Neural progenitor cell (in vitro differentiated cells): ENCODE measurements around the gene COG8. TPM values are rescaled to one million over a fixed set of nuclear protein-coding genes. Genes with fewer than 3 reads are reported as not detected.

ENCODE experiments used
- DNase-seq: peaks from one replicate; pipeline ENCODE4 v3.0.0-alpha.2; 2016; ENCODE audit warnings: low spot score
- H2AFZ ChIP-seq: fragments of 200-600 bp; sonication (generic); replicated peaks from 2 replicates; pipeline ENCODE4 v1.6.1; 2016; ENCODE audit warnings: antibody characterized with exemption
- H3F3A ChIP-seq: fragments of 200-600 bp; sonication (generic); 2 replicates; pipeline ENCODE4 v1.6.1; 2016; ENCODE audit warnings: antibody characterized with exemption, low read depth
- H3K27ac ChIP-seq: fragments of 200-600 bp; sonication (generic); 2 replicates; pipeline ENCODE4 v1.5.1; 2016; ENCODE audit warnings: mild to moderate bottlenecking
- H3K27me3 ChIP-seq: fragments of 200-600 bp; sonication (generic); 2 replicates; pipeline ENCODE4 v1.6.1; 2016; ENCODE audit warnings: mild to moderate bottlenecking, moderate library complexity
- H3K36me3 ChIP-seq: fragments of 200-600 bp; sonication (generic); 2 replicates; pipeline ENCODE4 v1.5.1; 2016
- H3K4me1 ChIP-seq: fragments of 200-600 bp; sonication (generic); 2 replicates; pipeline ENCODE4 v1.6.1; 2016; ENCODE audit warnings: mixed run types
- H3K4me2 ChIP-seq: fragments of 200-600 bp; sonication (generic); 2 replicates; pipeline ENCODE4 v1.6.1; 2016
- H3K4me3 ChIP-seq: fragments of 200-600 bp; sonication (generic); 2 replicates; pipeline ENCODE4 v1.5.1; 2016
- H3K79me2 ChIP-seq: fragments of 200-600 bp; sonication (generic); 2 replicates; pipeline ENCODE4 v1.6.1; 2016; ENCODE audit warnings: low read depth
- H3K9ac ChIP-seq: fragments of 200-600 bp; sonication (generic); 2 replicates; pipeline ENCODE4 v1.6.1; 2016
- H3K9me3 ChIP-seq: fragments of 200-600 bp; sonication (generic); 2 replicates; pipeline ENCODE4 v1.5.1; 2016; ENCODE audit warnings: low read depth
- H4K20me1 ChIP-seq: fragments of 200-600 bp; sonication (generic); 2 replicates; pipeline ENCODE4 v1.6.1; 2016; ENCODE audit warnings: low read depth
- H3K27ac Mint-ChIP-seq: 3 replicates; pipeline ENCODE4 v1.8.0; 2021; ENCODE audit warnings: mixed read lengths
- H3K27me3 Mint-ChIP-seq: 2 replicates; pipeline ENCODE4 v1.8.0; 2022; ENCODE audit warnings: low read depth, mild to moderate bottlenecking, inconsistent platforms, moderate library complexity, mixed read lengths; ENCODE audit not compliant: insufficient read depth
- H3K36me3 Mint-ChIP-seq: 3 replicates; pipeline ENCODE4 v1.8.0; 2021; ENCODE audit warnings: mixed read lengths
- H3K4me1 Mint-ChIP-seq: 3 replicates; pipeline ENCODE4 v1.8.0; 2021; ENCODE audit warnings: mixed read lengths
- H3K4me3 Mint-ChIP-seq: 3 replicates; pipeline ENCODE4 v1.8.0; 2021; ENCODE audit warnings: mild to moderate bottlenecking, moderate library complexity, mixed read lengths
- H3K9me3 Mint-ChIP-seq: 3 replicates; pipeline ENCODE4 v1.8.0; 2020; ENCODE audit warnings: mixed read lengths
- CTCF ChIP-seq: fragments of 200-600 bp; sonication (generic); IDR thresholded peaks from 2 replicates; pipeline ENCODE4 v1.5.1; 2017; ENCODE audit warnings: antibody characterized with exemption, mild to moderate bottlenecking
- EZH2 ChIP-seq: fragments of 200-600 bp; sonication (generic); IDR thresholded peaks from 2 replicates; pipeline ENCODE4 v1.6.1; 2017; ENCODE audit warnings: antibody characterized with exemption, mild to moderate bottlenecking, moderate library complexity
- EZH2phosphoT487 ChIP-seq: fragments of 200-600 bp; sonication (generic); IDR thresholded peaks from 2 replicates; pipeline ENCODE4 v1.6.1; 2017; ENCODE audit warnings: antibody characterized with exemption
- total RNA-seq: library from RNA; depleted of rRNA; stranded (reverse); fragments of >200 nt; gene quantifications from 2 replicates; pipeline ENCODE4 v1.2.3, GENCODE V29; 2015; ENCODE audit warnings: low replicate concordance

COG8 gene
- total RNA-seq, result 30.3 and 72.4 TPM in 2 replicates

- H3K4me1 Mint-ChIP-seq, result peaks cover 29% of the 10 kb centered on the region
- peaks cover 63% of the 10 kb centered on the region for H3K79me2 ChIP-seq
- H3K9ac ChIP-seq, result peak within 1 kb of the TSS; percentile 88
- H3K9me3 ChIP-seq, result no peaks in the 10 kb centered on the region
- H3K9me3 Mint-ChIP-seq, result no peaks in the 10 kb centered on the region
- DNase-seq, result peak; percentile 98
- H2AFZ ChIP-seq, result peak within 1 kb of the TSS; percentile 59
- H3K4me1 ChIP-seq, result peaks cover 14% of the 10 kb centered on the region
- peaks cover 19% of the 10 kb centered on the region for H3K36me3 Mint-ChIP-seq
- peak within 1 kb of the TSS; percentile 92 for H3K4me3 ChIP-seq
- no peaks in the 10 kb centered on the region for H3K27me3 ChIP-seq
- H3K27me3 Mint-ChIP-seq, result peaks cover 2% of the 10 kb centered on the region
- TF ChIP-seq EZH2phosphoT487 (peak; percentile 34), EZH2 (no peak), CTCF (peak; percentile 83)
- H3K27ac Mint-ChIP-seq, result peak within 1 kb of the TSS; percentile 88
- peaks cover 14% of the 10 kb centered on the region for H3F3A ChIP-seq
- peak within 1 kb of the TSS; percentile 99 for H3K4me3 Mint-ChIP-seq
- H3K27ac ChIP-seq, result peak within 1 kb of the TSS; percentile 70
- no peaks in the 10 kb centered on the region for H4K20me1 ChIP-seq
- peaks cover 10% of the 10 kb centered on the region for H3K36me3 ChIP-seq
- H3K4me2 ChIP-seq, result peak within 1 kb of the TSS; percentile 91
Observed at GRCh38 chr16:69339289-69340094, at the start of gene COG8, which contains the start of gene NIP7. TSS of gene COG8 (minus strand) at chr16:69339564. CDS start at chr16:69339552, 12 bp downstream. TSS of gene NIP7 (plus strand) at chr16:69339772. CDS start at chr16:69339830, 58 bp downstream.

GRCh38 chr16:69386596-69386995 lies 47.2 kb upstream of the COG8 start:
- no peaks in the 10 kb centered on the region for H3K36me3 ChIP-seq
- H3K27me3 ChIP-seq, result no peaks in the 10 kb centered on the region
- peaks cover 10% of the 10 kb centered on the region for H3K4me1 Mint-ChIP-seq
- H3K4me3 Mint-ChIP-seq, result peak overlapping the region; percentile 94
- H3K9ac ChIP-seq, result no peak overlapping the region
- peaks cover 6% of the 10 kb centered on the region for H3K4me1 ChIP-seq
- H3K27ac Mint-ChIP-seq, result no peak overlapping the region
- H3K4me2 ChIP-seq, result no peak overlapping the region
- no peak for DNase-seq
- peaks cover 14% of the 10 kb centered on the region for H4K20me1 ChIP-seq
- no peak overlapping the region for H3K4me3 ChIP-seq
- no peak overlapping the region for H3K27ac ChIP-seq
- H2AFZ ChIP-seq, result no peak overlapping the region
- peaks cover 2% of the 10 kb centered on the region for H3K27me3 Mint-ChIP-seq
- H3K9me3 ChIP-seq, result no peaks in the 10 kb centered on the region
- TF ChIP-seq CTCF (no peak), EZH2 (no peak), EZH2phosphoT487 (no peak)
- H3F3A ChIP-seq, result peaks cover 19% of the 10 kb centered on the region
- no peaks in the 10 kb centered on the region for H3K9me3 Mint-ChIP-seq
- H3K79me2 ChIP-seq, result peaks cover 42% of the 10 kb centered on the region
- H3K36me3 Mint-ChIP-seq, result peaks cover 12% of the 10 kb centered on the region

- peaks cover 3% of the 10 kb centered on the region for H3K27me3 Mint-ChIP-seq
- DNase-seq, result no peak
- peaks cover 12% of the 10 kb centered on the region for H3K36me3 Mint-ChIP-seq
- peak overlapping the region; percentile 98 for H3K4me2 ChIP-seq
- H3K27ac ChIP-seq, result no peak overlapping the region
- H4K20me1 ChIP-seq, result peaks cover 14% of the 10 kb centered on the region
- H3K9me3 ChIP-seq, result no peaks in the 10 kb centered on the region
- peaks cover 19% of the 10 kb centered on the region for H3F3A ChIP-seq
- H3K9ac ChIP-seq, result peak overlapping the region; percentile 88
- peaks cover 10% of the 10 kb centered on the region for H3K4me1 Mint-ChIP-seq
- TF ChIP-seq EZH2phosphoT487, result no peak
- no peak for TF ChIP-seq EZH2
- H3K9me3 Mint-ChIP-seq, result no peaks in the 10 kb centered on the region
- H3K4me3 ChIP-seq, result peak overlapping the region; percentile 90
- peaks cover 6% of the 10 kb centered on the region for H3K4me1 ChIP-seq
- no peaks in the 10 kb centered on the region for H3K27me3 ChIP-seq
- no peaks in the 10 kb centered on the region for H3K36me3 ChIP-seq
- peak overlapping the region; percentile 92 for H3K4me3 Mint-ChIP-seq
- H3K79me2 ChIP-seq, result peaks cover 49% of the 10 kb centered on the region
- peak overlapping the region; percentile 40 for H3K27ac Mint-ChIP-seq
- peak overlapping the region; percentile 99 for H2AFZ ChIP-seq
Observed at GRCh38 chr16:69384974-69385373, 45.6 kb upstream of the COG8 start.

- no peaks in the 10 kb centered on the region for H3K9me3 ChIP-seq
- peaks cover 24% of the 10 kb centered on the region for H3K36me3 Mint-ChIP-seq
Observed at GRCh38 chr16:69382421-69382820, 43.1 kb upstream of the COG8 start.

More at GRCh38 chr16:69382421-69382820, 43.1 kb upstream of the COG8 start:
- H4K20me1 ChIP-seq, result peaks cover 14% of the 10 kb centered on the region
- no peak overlapping the region for H3K4me3 ChIP-seq
- H3K4me2 ChIP-seq, result no peak overlapping the region
- no peak overlapping the region for H2AFZ ChIP-seq
- Mint-ChIP-seq H3K27ac (no peak overlapping the region), H3K27me3 (peaks cover 3% of the 10 kb centered on the region), H3K4me1 (peaks cover 10% of the 10 kb centered on the region), H3K4me3 (no peak overlapping the region), H3K9me3 (no peaks in the 10 kb centered on the region)
- peaks cover 6% of the 10 kb centered on the region for H3K4me1 ChIP-seq
- peaks cover 49% of the 10 kb centered on the region for H3K79me2 ChIP-seq
- H3K27me3 ChIP-seq, result no peaks in the 10 kb centered on the region
- TF ChIP-seq EZH2 (no peak), CTCF (no peak), EZH2phosphoT487 (no peak)
- no peak overlapping the region for H3K27ac ChIP-seq
- peaks cover 4% of the 10 kb centered on the region for H3K36me3 ChIP-seq
- no peak overlapping the region for H3K9ac ChIP-seq
- H3F3A ChIP-seq, result peaks cover 24% of the 10 kb centered on the region
- DNase-seq, result no peak
